ENCODE measurements around the gene UHRF2. TPM values are rescaled to one million over a fixed set of nuclear protein-coding genes. Genes with fewer than 3 reads are reported as not detected.
A peak's percentile ranks its signal among the peaks of the same experiment; 100 is the strongest.

The UHRF2 gene
- total and polyA plus RNA-seq, 2 of the 13 experiments (the other 11 are each of a cell fraction or from before 2014, with no cell fraction given), result 42.1 to 44.2 TPM

GRCh38 chr9:6412487-6413364 is at the start of gene UHRF2 (continued):
- TF ChIP-seq PLSCR1 (CRISPR knock-in tag; IDR thresholded peaks at IDR 0.05; ENCODE audit: borderline replicate concordance), result no peak
- no peak for TF ChIP-seq NFE2L2 (IDR thresholded peaks at IDR 0.05; ENCODE audit: low read length)
- TF ChIP-seq ZNF281 (CRISPR knock-in tag; IDR thresholded peaks at IDR 0.05; ENCODE audit: borderline replicate concordance), result no peak
- peak; percentile 52; the same call in 1 of the 2 replicates for TF ChIP-seq GMEB1 (CRISPR knock-in tag; IDR thresholded peaks at IDR 0.05; ENCODE audit: borderline replicate concordance)
- TF ChIP-seq HNRNPUL1 (IDR thresholded peaks at IDR 0.05; ENCODE audit: low read depth, low read length), result no peak
- TF ChIP-seq ZNF362 (CRISPR knock-in tag; IDR thresholded peaks at IDR 0.05; ENCODE audit: borderline replicate concordance), result 0 out of 2 replicates have a peak, but pooled peaks have one; percentile 36
- peak; percentile 86 for TF ChIP-seq NR2C2 (CRISPR knock-in tag; IDR thresholded peaks at IDR 0.05; ENCODE audit: borderline replicate concordance)
- no peak; the same call in 1 of the 2 replicates for TF ChIP-seq RFXAP (CRISPR knock-in tag; IDR thresholded peaks at IDR 0.05; ENCODE audit: borderline replicate concordance)
- no peak for TF ChIP-seq ZNF44 (CRISPR knock-in tag; IDR thresholded peaks at IDR 0.05)
- TF ChIP-seq KLF16 (CRISPR knock-in tag; IDR thresholded peaks at IDR 0.05), result peak in 1 of 2 experiments; percentile 87; a peak in 2 of 4 replicates
- TF ChIP-seq ZBTB38 (CRISPR knock-in tag; IDR thresholded peaks at IDR 0.05), result no peak
- no peak for TF ChIP-seq ZNF75D (CRISPR knock-in tag; IDR thresholded peaks at IDR 0.05; ENCODE audit: borderline replicate concordance)
- no peak for TF ChIP-seq CAMTA2 (CRISPR knock-in tag; IDR thresholded peaks at IDR 0.05; ENCODE audit: borderline replicate concordance)
- no peak for TF ChIP-seq ZNF383 (CRISPR knock-in tag; IDR thresholded peaks at IDR 0.05; ENCODE audit: borderline replicate concordance)
- TF ChIP-seq RARA (CRISPR knock-in tag; IDR thresholded peaks at IDR 0.05), result no peak
- no peak for TF ChIP-seq SNAPC2 (CRISPR knock-in tag; IDR thresholded peaks at IDR 0.05)
- TF ChIP-seq ZMYM4 (CRISPR knock-in tag; IDR thresholded peaks at IDR 0.05), result peak; percentile 99
- 0 out of 2 replicates have a peak, but pooled peaks have one; percentile 26 for TF ChIP-seq CSRNP1 (CRISPR knock-in tag; IDR thresholded peaks at IDR 0.05)
- TF ChIP-seq U2AF1 (optimal IDR thresholded peaks at IDR 0.05; ENCODE audit: low read depth, low read length), result no peak
- TF ChIP-seq ZBTB1 (CRISPR knock-in tag; IDR thresholded peaks at IDR 0.05; ENCODE audit: borderline replicate concordance), result no peak
